Skeletal muscle satellite cell (primary cell): ENCODE data around the gene TOR1AIP1.
"Not testable (repeated sequence)": the region's sequence is repeated elsewhere in the genome, so short reads cannot be mapped to it uniquely, and the experiment has no call there.

Experiments
- H3K27me3 ChIP-seq: 2 replicates; pipeline ENCODE4 v1.7.0; 2013; ENCODE audit warnings: low read length; ENCODE audit not compliant: control insufficient read depth, insufficient read depth
- H3K36me3 ChIP-seq: 2 replicates; pipeline ENCODE4 v1.7.0; 2013; ENCODE audit warnings: mild to moderate bottlenecking, control low read depth, low read length; ENCODE audit not compliant: insufficient read depth
- H3K4me1 ChIP-seq: 2 replicates; pipeline ENCODE4 v1.7.0; 2013; ENCODE audit warnings: low read length; ENCODE audit not compliant: control insufficient read depth, insufficient read depth
- H3K4me2 ChIP-seq: 2 replicates; pipeline ENCODE4 v1.7.0; 2013; ENCODE audit warnings: mild to moderate bottlenecking, low read length
- H3K4me3 ChIP-seq: 2 replicates; pipeline ENCODE4 v1.7.0; 2013; ENCODE audit warnings: low read length
- H3K9ac ChIP-seq: 2 replicates; pipeline ENCODE4 v1.7.0; 2013; ENCODE audit warnings: mild to moderate bottlenecking, low read depth, low read length, moderate library complexity
- H3K9me3 ChIP-seq: replicated peaks from 2 replicates; pipeline ENCODE4 v1.7.0; 2013; ENCODE audit warnings: mild to moderate bottlenecking, control low read depth, low read length

TOR1AIP1 gene

GRCh38 chr1:179950651-179951050 lies 68.6 kb downstream of the TOR1AIP1 start:
- H3K4me3 ChIP-seq: no peak overlapping the region
- no peaks in the 10 kb centered on the region for H3K9me3 ChIP-seq
- H3K36me3 ChIP-seq: no peaks in the 10 kb centered on the region
- H3K4me1 ChIP-seq: peaks cover 5% of the 10 kb centered on the region
- H3K27me3 ChIP-seq: no peaks in the 10 kb centered on the region
- H3K9ac ChIP-seq: no peak overlapping the region
- H3K4me2 ChIP-seq: no peak overlapping the region

GRCh38 chr1:179951383-179952144 lies 69.5 kb downstream of the TOR1AIP1 start:
- Histone ChIP-seq H3K36me3 (no peaks in the 10 kb centered on the region), H3K4me1 (peaks cover 5% of the 10 kb centered on the region), H3K27me3 (no peaks in the 10 kb centered on the region), H3K9ac (no peak overlapping the region), H3K9me3 (no peaks in the 10 kb centered on the region), H3K4me3 (no peak overlapping the region), H3K4me2 (no peak overlapping the region)

GRCh38 chr1:179952186-179952585 lies 70.1 kb downstream of the TOR1AIP1 start:
- Histone ChIP-seq H3K9ac (no peak overlapping the region), H3K4me1 (peaks cover 11% of the 10 kb centered on the region), H3K4me3 (no peak overlapping the region), H3K27me3 (no peaks in the 10 kb centered on the region), H3K9me3 (no peaks in the 10 kb centered on the region), H3K4me2 (no peak overlapping the region), H3K36me3 (no peaks in the 10 kb centered on the region)

- no peaks in the 10 kb centered on the region for H3K9me3 ChIP-seq
- no peaks in the 10 kb centered on the region for H3K36me3 ChIP-seq
- peak overlapping the region; percentile 90 for H3K4me2 ChIP-seq
- peaks cover 16% of the 10 kb centered on the region for H3K4me1 ChIP-seq
- H3K9ac ChIP-seq: peak overlapping the region; percentile 80
- H3K4me3 ChIP-seq: peak overlapping the region; percentile 94
- no peaks in the 10 kb centered on the region for H3K27me3 ChIP-seq
Measured at GRCh38 chr1:179953974-179954492, 71.9 kb downstream of the TOR1AIP1 start.

GRCh38 chr1:179954493-179955286 lies 72.6 kb downstream of the TOR1AIP1 start, which contains the start of gene CEP350:
Gene CEP350, plus strand, starts transcription at chr1:179954810. Its CDS starts 31,372 bp downstream, at chr1:179986182.
- H3K4me1 ChIP-seq: peaks cover 16% of the 10 kb centered on the region
- no peaks in the 10 kb centered on the region for H3K36me3 ChIP-seq
- peak within 1 kb of the TSS; percentile 95 for H3K9ac ChIP-seq
- peak within 1 kb of the TSS; percentile 90 for H3K4me2 ChIP-seq
- H3K27me3 ChIP-seq: no peaks in the 10 kb centered on the region
- H3K4me3 ChIP-seq: peak within 1 kb of the TSS; percentile 94
- no peaks in the 10 kb centered on the region for H3K9me3 ChIP-seq

- Histone ChIP-seq H3K36me3 (no peaks in the 10 kb centered on the region), H3K4me1 (peaks cover 16% of the 10 kb centered on the region)
Measured at GRCh38 chr1:179955287-179955680, 73.2 kb downstream of the TOR1AIP1 start.

GRCh38 chr1:179955731-179956130 lies 73.6 kb downstream of the TOR1AIP1 start:
- peak overlapping the region; percentile 95 for H3K9ac ChIP-seq

More at GRCh38 chr1:179955287-179955680, 73.2 kb downstream of the TOR1AIP1 start:
- Histone ChIP-seq H3K9ac (peak overlapping the region; percentile 95), H3K4me2 (peak overlapping the region; percentile 86), H3K9me3 (no peaks in the 10 kb centered on the region), H3K27me3 (no peaks in the 10 kb centered on the region), H3K4me3 (peak overlapping the region; percentile 94)

GRCh38 chr1:179958359-179958758 lies 76.3 kb downstream of the TOR1AIP1 start:
- H3K9me3 ChIP-seq: no peaks in the 10 kb centered on the region
- H3K4me1 ChIP-seq: peaks cover 15% of the 10 kb centered on the region
- H3K36me3 ChIP-seq: no peaks in the 10 kb centered on the region
- no peak overlapping the region for H3K4me2 ChIP-seq
- H3K9ac ChIP-seq: no peak overlapping the region
- H3K4me3 ChIP-seq: no peak overlapping the region
- no peaks in the 10 kb centered on the region for H3K27me3 ChIP-seq

More at GRCh38 chr1:179955731-179956130, 73.6 kb downstream of the TOR1AIP1 start:
- Histone ChIP-seq H3K4me1 (peaks cover 16% of the 10 kb centered on the region), H3K4me2 (peak overlapping the region; percentile 86), H3K27me3 (no peaks in the 10 kb centered on the region), H3K4me3 (peak overlapping the region; percentile 94), H3K36me3 (no peaks in the 10 kb centered on the region), H3K9me3 (no peaks in the 10 kb centered on the region)

- not testable (repeated sequence) for H3K4me1 ChIP-seq, H3K9ac ChIP-seq, H3K4me2 ChIP-seq, H3K9me3 ChIP-seq, H3K4me3 ChIP-seq, H3K36me3 ChIP-seq, H3K27me3 ChIP-seq
Measured at GRCh38 chr1:179962168-179962567, 80.1 kb downstream of the TOR1AIP1 start.

- no peak overlapping the region for H3K4me3 ChIP-seq
- H3K9me3 ChIP-seq: peaks cover 2% of the 10 kb centered on the region
- H3K4me2 ChIP-seq: no peak overlapping the region
- peaks cover 6% of the 10 kb centered on the region for H3K36me3 ChIP-seq
- no peak overlapping the region for H3K9ac ChIP-seq
- no peaks in the 10 kb centered on the region for H3K27me3 ChIP-seq
- peaks cover 18% of the 10 kb centered on the region for H3K4me1 ChIP-seq
Measured at GRCh38 chr1:179966551-179966950, 84.5 kb downstream of the TOR1AIP1 start.

GRCh38 chr1:179968284-179968993 lies 86.4 kb downstream of the TOR1AIP1 start:
- no peak overlapping the region for H3K4me3 ChIP-seq

More at GRCh38 chr1:179968284-179968993, 86.4 kb downstream of the TOR1AIP1 start:
- Histone ChIP-seq H3K36me3 (peaks cover 6% of the 10 kb centered on the region), H3K4me1 (peaks cover 18% of the 10 kb centered on the region), H3K9ac (no peak overlapping the region), H3K4me2 (no peak overlapping the region), H3K9me3 (peaks cover 2% of the 10 kb centered on the region), H3K27me3 (no peaks in the 10 kb centered on the region)
